ENCODE results near the gene MTRF1. TPM values are rescaled to one million over a fixed set of nuclear protein-coding genes. Genes with fewer than 3 reads are reported as not detected.

MTRF1 gene
- total RNA-seq, 1 experiment from 2014 or later: 13.7 TPM

DNA sequence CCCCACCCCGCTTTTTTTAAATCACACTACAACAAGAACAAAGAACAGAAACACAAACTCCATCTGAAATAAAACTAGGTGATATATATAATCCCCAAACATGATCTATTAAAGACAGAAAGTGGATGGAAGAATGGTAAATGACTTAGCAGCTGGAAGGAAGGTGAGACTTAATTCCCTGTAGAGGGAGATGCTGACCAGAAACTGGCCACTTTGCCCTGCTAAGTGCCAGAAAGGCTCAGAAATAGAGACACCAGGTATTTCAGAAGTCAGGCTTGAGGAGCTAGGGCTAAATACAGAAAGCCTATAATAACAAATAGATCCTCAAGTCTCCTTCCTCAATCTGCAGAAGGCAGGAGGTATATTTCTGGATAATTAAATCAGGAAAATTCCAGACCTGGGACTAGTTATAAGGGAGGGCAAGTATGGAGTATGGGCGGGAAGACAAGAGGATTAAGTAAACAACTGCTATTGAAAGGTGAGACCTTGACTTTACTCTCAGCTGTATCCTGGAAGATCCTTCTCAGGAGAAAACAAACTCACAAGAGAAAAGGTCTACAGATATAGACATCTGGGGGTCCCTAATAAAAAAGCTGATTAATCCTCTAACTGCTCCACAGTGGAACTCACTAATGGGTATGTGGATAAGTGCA, 32.2 kb downstream of the MTRF1 start:
- POLR2A ChIA-PET: no interaction called here
- no TSS peak for BruUV-seq (replicated peaks)

DNA sequence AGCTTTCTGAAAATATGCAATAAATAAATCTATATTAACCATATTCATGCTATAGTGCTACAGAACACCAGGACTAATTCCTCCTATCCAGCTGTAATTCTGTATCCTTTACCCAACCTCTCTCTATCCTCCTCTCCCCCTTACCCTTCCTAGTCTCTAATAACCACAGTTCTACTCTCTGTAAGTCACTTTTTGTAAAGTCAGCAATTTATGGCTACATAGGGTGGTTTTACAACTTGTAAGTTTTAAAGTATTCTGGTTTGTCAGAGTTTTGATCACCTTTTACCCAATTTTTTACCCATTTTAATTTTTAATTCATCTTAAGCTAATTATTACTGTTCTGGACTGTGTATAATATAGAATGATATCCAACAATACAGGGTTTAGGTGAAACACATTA, 34.0 kb downstream of the MTRF1 start:
- POLR2A ChIA-PET: interaction anchor here (0.6 kb wide), 1 partner anchor 132 kb away, joined by 5 read pairs; no protein-coding TSS in a partner anchor
- no peak for ATAC-seq
- Histone ChIP-seq H3K9me3 (ENCODE audit: control insufficient read depth, insufficient read depth, low read depth, low read length) (no peaks in the 10 kb centered on the region), H3K36me3 (ENCODE audit: control insufficient read depth, insufficient read depth, low read length) (no peaks in the 10 kb centered on the region), H3K27me3 (ENCODE audit: control insufficient read depth, insufficient read depth, low read length) (no peaks in the 10 kb centered on the region), H3K4me3 (ENCODE audit: low read depth in 2 of 2, low read length in 2 of 2) (no peak overlapping the region), H3K27ac (ENCODE audit: low read length) (no peak overlapping the region), H3K4me1 (ENCODE audit: control insufficient read depth, insufficient read depth, low read length) (no peaks in the 10 kb centered on the region)
- DNase-seq (ENCODE audit: low read depth, low spot score): no peak
- BruUV-seq (replicated peaks): no TSS peak
- in situ Hi-C loops (cut with HindIII; ENCODE audit: low pct_unique_long_range_greater_than_20kb, low sequenced_read_pairs) (no loop called here), intact Hi-C loops (cut with micrococcal nuclease; ENCODE audit: unreplicated experiment) (no loop called here)
- CTCF ChIA-PET: no interaction called here
- TF ChIP-seq TCF7L2 (IDR thresholded peaks at IDR 0.05; ENCODE audit: low read depth, low read length) (no peak), SIN3A (IDR thresholded peaks at IDR 0.05; ENCODE audit: borderline replicate concordance, insufficient read depth, low read depth, low read length) (no peak), POLR2AphosphoS5 (IDR thresholded peaks at IDR 0.05; ENCODE audit: low read depth, low read length) (no peak)
- TF ChIP-seq, protein P1, sequence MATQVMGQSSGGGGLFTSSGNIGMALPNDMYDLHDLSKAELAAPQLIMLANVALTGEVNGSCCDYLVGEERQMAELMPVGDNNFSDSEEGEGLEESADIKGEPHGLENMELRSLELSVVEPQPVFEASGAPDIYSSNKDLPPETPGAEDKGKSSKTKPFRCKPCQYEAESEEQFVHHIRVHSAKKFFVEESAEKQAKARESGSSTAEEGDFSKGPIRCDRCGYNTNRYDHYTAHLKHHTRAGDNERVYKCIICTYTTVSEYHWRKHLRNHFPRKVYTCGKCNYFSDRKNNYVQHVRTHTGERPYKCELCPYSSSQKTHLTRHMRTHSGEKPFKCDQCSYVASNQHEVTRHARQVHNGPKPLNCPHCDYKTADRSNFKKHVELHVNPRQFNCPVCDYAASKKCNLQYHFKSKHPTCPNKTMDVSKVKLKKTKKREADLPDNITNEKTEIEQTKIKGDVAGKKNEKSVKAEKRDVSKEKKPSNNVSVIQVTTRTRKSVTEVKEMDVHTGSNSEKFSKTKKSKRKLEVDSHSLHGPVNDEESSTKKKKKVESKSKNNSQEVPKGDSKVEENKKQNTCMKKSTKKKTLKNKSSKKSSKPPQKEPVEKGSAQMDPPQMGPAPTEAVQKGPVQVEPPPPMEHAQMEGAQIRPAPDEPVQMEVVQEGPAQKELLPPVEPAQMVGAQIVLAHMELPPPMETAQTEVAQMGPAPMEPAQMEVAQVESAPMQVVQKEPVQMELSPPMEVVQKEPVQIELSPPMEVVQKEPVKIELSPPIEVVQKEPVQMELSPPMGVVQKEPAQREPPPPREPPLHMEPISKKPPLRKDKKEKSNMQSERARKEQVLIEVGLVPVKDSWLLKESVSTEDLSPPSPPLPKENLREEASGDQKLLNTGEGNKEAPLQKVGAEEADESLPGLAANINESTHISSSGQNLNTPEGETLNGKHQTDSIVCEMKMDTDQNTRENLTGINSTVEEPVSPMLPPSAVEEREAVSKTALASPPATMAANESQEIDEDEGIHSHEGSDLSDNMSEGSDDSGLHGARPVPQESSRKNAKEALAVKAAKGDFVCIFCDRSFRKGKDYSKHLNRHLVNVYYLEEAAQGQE (IDR thresholded peaks at IDR 0.05; ENCODE audit: insufficient read depth in 1 of 2, low read depth in 2 of 2, low read length in 1 of 2): no peak
- TF ChIP-seq, protein P2, sequence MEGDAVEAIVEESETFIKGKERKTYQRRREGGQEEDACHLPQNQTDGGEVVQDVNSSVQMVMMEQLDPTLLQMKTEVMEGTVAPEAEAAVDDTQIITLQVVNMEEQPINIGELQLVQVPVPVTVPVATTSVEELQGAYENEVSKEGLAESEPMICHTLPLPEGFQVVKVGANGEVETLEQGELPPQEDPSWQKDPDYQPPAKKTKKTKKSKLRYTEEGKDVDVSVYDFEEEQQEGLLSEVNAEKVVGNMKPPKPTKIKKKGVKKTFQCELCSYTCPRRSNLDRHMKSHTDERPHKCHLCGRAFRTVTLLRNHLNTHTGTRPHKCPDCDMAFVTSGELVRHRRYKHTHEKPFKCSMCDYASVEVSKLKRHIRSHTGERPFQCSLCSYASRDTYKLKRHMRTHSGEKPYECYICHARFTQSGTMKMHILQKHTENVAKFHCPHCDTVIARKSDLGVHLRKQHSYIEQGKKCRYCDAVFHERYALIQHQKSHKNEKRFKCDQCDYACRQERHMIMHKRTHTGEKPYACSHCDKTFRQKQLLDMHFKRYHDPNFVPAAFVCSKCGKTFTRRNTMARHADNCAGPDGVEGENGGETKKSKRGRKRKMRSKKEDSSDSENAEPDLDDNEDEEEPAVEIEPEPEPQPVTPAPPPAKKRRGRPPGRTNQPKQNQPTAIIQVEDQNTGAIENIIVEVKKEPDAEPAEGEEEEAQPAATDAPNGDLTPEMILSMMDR (IDR thresholded peaks at IDR 0.05): no peak

More for the DNA sequence above, 32.2 kb downstream of the MTRF1 start:
- no peak overlapping the region for H3K4me3 ChIP-seq (ENCODE audit: low read depth in 2 of 2, low read length in 2 of 2)
- H3K4me1 ChIP-seq (ENCODE audit: control insufficient read depth, insufficient read depth, low read length): no peaks in the 10 kb centered on the region
- H3K27me3 ChIP-seq (ENCODE audit: control insufficient read depth, insufficient read depth, low read length): no peaks in the 10 kb centered on the region
- no peak overlapping the region for H3K27ac ChIP-seq (ENCODE audit: low read length)
- ATAC-seq (no peak), DNase-seq (ENCODE audit: low read depth, low spot score) (no peak)
- TF ChIP-seq, protein P2 (IDR thresholded peaks at IDR 0.05): peak; percentile 6; the same call in 1 of the 2 replicates
- TF ChIP-seq SIN3A (IDR thresholded peaks at IDR 0.05; ENCODE audit: borderline replicate concordance, insufficient read depth, low read depth, low read length): no peak
- TF ChIP-seq POLR2AphosphoS5 (IDR thresholded peaks at IDR 0.05; ENCODE audit: low read depth, low read length): no peak
- no peak for TF ChIP-seq TCF7L2 (IDR thresholded peaks at IDR 0.05; ENCODE audit: low read depth, low read length)
- TF ChIP-seq, protein P1 (IDR thresholded peaks at IDR 0.05; ENCODE audit: insufficient read depth in 1 of 2, low read depth in 2 of 2, low read length in 1 of 2): no peak
- no peaks in the 10 kb centered on the region for H3K36me3 ChIP-seq (ENCODE audit: control insufficient read depth, insufficient read depth, low read length)
- CTCF ChIA-PET: no interaction called here
- in situ Hi-C loops (cut with HindIII; ENCODE audit: low pct_unique_long_range_greater_than_20kb, low sequenced_read_pairs) (no loop called here), intact Hi-C loops (cut with micrococcal nuclease; ENCODE audit: unreplicated experiment) (no loop called here)
- no peaks in the 10 kb centered on the region for H3K9me3 ChIP-seq (ENCODE audit: control insufficient read depth, insufficient read depth, low read depth, low read length)

All from Panc1 (cell line).